ENCODE results near the gene NKAIN2.

DNA sequence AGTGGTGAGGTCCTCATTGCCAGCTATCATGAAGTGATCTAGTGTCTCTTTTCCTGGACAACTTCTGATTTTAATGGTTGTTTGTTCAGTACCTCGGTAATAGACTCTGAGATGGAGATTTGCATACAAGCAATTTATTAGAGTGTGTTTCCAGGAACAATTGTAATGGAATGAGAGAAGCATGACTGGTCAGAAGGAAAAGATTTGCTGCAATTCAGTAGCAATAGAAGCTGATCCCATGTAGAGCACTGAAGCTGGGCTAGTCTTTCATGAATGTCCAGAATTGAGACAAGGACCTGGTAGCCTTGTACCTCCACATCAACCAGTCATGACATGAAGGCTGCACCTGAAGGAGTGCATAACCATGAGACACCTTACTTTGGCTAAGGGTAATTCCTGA lies 526.5 kb downstream of the NKAIN2 start:
- TF ChIP-seq CTCF (IDR thresholded peaks at IDR 0.05) (no peak), POLR2AphosphoS5 (IDR thresholded peaks at IDR 0.05) (no peak)

Measured in breast epithelium (tissue), 3 donors.